HUES64 (cell line): ENCODE results near the gene ZFP62.
A peak's percentile ranks its signal among the peaks of the same experiment; 100 is the strongest.

Source experiments
- H3K27ac ChIP-seq: 2 replicates; pipeline ENCODE4 v1.7.0; 2013; ENCODE audit warnings: low read depth, low read length, inconsistent platforms
- H3K27me3 ChIP-seq: 2 replicates; pipeline ENCODE4 v1.6.1; 2013; ENCODE audit warnings: mild to moderate bottlenecking, low read length; ENCODE audit not compliant: insufficient read depth
- H3K36me3 ChIP-seq: 2 replicates; pipeline ENCODE4 v1.6.1; 2013; ENCODE audit warnings: mild to moderate bottlenecking, low read length; ENCODE audit not compliant: insufficient read depth
- H3K4me1 ChIP-seq: 2 replicates; pipeline ENCODE4 v1.6.1; 2013; ENCODE audit warnings: mild to moderate bottlenecking, low read length, moderate library complexity; ENCODE audit not compliant: insufficient read depth
- H3K4me3 ChIP-seq: 2 replicates; pipeline ENCODE4 v1.5.1; 2013; ENCODE audit warnings: mild to moderate bottlenecking, low read length, moderate library complexity
- H3K9ac ChIP-seq: 2 replicates; pipeline ENCODE4 v1.6.1; 2013; ENCODE audit warnings: mild to moderate bottlenecking, low read depth, low read length
- H3K9me3 ChIP-seq: 2 replicates; pipeline ENCODE4 v1.6.1; 2013; ENCODE audit warnings: low read depth, low read length; ENCODE audit not compliant: insufficient read depth
- WGBS: fragments of 150-250, 120-280 bp; methylation state at CpG from one replicate; pipeline ENCODE4 v1.1.7; 2013; ENCODE audit warnings: missing lambda C conversion rate; 5-methylcytosine and 5-hydroxymethylcytosine counted together

ZFP62 gene

GRCh38 chr5:180865981-180866695 lies 5.1 kb upstream of the ZFP62 start:
- H3K27ac ChIP-seq: no peak overlapping the region
- H3K9ac ChIP-seq: no peak overlapping the region
- no peaks in the 10 kb centered on the region for H3K36me3 ChIP-seq
- H3K4me3 ChIP-seq: no peak overlapping the region
- no peaks in the 10 kb centered on the region for H3K27me3 ChIP-seq
- WGBS: 71% methylated on average over 4 of the region's 5 CpGs
- H3K4me1 ChIP-seq: peaks cover 9% of the 10 kb centered on the region; the same call in 1 of the 2 replicates
- no peaks in the 10 kb centered on the region for H3K9me3 ChIP-seq

GRCh38 chr5:180862645-180863044 lies 1.6 kb upstream of the ZFP62 start:
- Histone ChIP-seq H3K4me1 (peaks cover 16% of the 10 kb centered on the region), H3K4me3 (no peak overlapping the region), H3K36me3 (no peaks in the 10 kb centered on the region), H3K9me3 (no peaks in the 10 kb centered on the region), H3K27me3 (no peaks in the 10 kb centered on the region), H3K9ac (no peak overlapping the region), H3K27ac (no peak overlapping the region)
- 56% methylated on average over 11 of the region's 11 CpGs for WGBS

DNA sequence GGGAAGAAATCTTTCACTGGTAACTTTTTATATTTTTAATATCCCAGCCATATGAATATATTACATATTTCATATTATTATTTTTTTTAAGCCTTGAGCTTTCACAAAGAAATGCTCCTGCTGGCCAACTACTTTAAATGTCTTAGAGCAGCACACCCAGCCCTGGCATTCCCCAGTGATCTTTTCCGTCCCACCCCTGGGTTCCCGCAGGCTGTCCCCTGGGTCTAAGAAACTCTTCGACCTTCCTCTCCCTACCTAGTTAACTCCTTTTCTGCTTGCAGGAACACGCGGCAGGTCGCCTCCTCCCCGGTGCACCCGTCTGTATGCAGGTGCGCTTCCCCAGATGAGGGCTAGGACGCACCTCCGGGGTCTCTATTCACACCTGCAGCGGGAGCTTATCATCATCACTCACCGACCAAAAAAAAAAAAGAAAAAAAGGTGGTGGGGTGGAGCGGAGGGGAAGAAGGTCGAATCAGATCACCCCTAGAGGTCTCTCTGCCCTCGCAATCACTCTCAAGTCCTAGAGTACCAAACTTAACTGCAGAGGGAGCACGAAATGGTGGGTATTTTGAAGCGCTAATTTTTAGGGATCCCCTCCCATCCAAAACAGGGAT lies 696 bp downstream of the ZFP62 start:
- Histone ChIP-seq H3K9me3 (0 out of 2 replicates have a peak, but pooled peaks cover 1% of the 10 kb centered on the region), H3K27ac (peak overlapping the region; percentile 86), H3K9ac (peak overlapping the region; percentile 92), H3K4me1 (peaks cover 16% of the 10 kb centered on the region), H3K27me3 (no peaks in the 10 kb centered on the region), H3K36me3 (peaks cover 13% of the 10 kb centered on the region), H3K4me3 (peak overlapping the region; percentile 96)
- 1% methylated on average over 13 of the region's 18 CpGs for WGBS

DNA sequence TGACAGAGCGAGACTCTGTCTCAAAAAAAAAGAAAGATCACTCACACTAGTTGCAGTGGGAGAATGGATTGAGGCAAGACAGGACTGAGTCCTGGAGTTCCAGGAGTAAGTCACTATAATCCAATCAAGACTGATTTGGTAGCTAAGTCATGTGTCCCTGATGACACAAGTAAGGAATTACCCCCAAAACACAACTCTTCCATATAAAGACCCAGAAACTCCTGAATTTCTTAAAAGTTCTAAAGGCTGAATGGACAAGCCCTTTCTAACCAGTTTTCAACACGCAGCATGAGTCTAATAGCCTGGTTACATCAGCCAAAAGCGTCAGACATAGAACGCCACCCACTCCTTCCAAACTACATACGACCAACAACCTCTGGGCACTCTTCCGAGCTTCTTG lies 2.5 kb downstream of the ZFP62 start:
- Histone ChIP-seq H3K27me3 (no peaks in the 10 kb centered on the region), H3K4me3 (no peak overlapping the region), H3K36me3 (peaks cover 30% of the 10 kb centered on the region), H3K9me3 (0 out of 2 replicates have a peak, but pooled peaks cover 5% of the 10 kb centered on the region), H3K4me1 (peaks cover 16% of the 10 kb centered on the region), H3K9ac (no peak overlapping the region), H3K27ac (no peak overlapping the region)
- 96% methylated on average over 6 of the region's 6 CpGs for WGBS

DNA sequence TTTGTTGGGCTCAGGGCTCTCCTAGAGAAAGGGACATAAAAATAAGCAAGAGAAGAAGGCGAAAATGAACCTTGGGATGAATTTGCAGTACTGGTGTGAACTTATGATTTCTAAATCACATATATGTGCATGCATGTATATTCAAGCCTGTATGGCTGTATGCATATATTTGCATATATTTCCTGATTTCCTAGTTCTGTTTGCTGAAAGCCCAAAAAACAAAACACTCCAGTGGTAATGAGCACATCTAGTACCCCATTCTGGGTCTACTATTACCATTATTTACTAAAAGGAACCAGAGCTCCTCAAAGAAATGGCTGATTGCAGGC lies 7.3 kb downstream of the ZFP62 start:
- WGBS: 100% methylated on average over 1 of the region's 1 CpG
- Histone ChIP-seq H3K9ac (no peak overlapping the region), H3K9me3 (peaks cover 52% of the 10 kb centered on the region), H3K4me1 (no peaks in the 10 kb centered on the region), H3K4me3 (no peak overlapping the region), H3K27ac (no peak overlapping the region), H3K36me3 (peaks cover 74% of the 10 kb centered on the region), H3K27me3 (no peaks in the 10 kb centered on the region)

- H3K9ac ChIP-seq: no peak overlapping the region
- H3K27me3 ChIP-seq: no peaks in the 10 kb centered on the region
- no peak overlapping the region for H3K27ac ChIP-seq
- H3K4me1 ChIP-seq: no peaks in the 10 kb centered on the region
- H3K4me3 ChIP-seq: no peak overlapping the region
- peaks cover 57% of the 10 kb centered on the region for H3K9me3 ChIP-seq
- 86% methylated on average over 12 of the region's 13 CpGs for WGBS
- peaks cover 79% of the 10 kb centered on the region for H3K36me3 ChIP-seq
Observed at GRCh38 chr5:180853121-180853847, 7.8 kb downstream of the ZFP62 start.

DNA sequence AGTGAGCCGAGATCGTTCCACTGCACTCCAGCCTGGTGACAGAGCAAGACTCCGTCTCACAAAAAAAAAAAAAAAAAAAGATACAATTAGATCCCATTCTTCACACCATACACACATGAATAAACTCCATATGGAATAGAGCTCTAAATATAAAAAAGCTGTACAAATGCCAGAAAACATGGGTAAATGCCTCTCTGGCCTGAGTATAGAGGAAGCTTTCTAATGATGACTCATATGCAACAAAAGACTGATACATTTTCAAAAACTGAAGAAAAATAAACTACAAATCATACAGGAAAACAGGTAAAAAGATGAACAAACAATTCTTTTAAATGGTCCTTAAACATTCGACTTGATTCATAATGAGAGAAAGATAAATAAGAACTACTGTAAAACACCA lies 8.6 kb downstream of the ZFP62 start:
- Histone ChIP-seq H3K9ac (no peak overlapping the region), H3K4me1 (no peaks in the 10 kb centered on the region), H3K4me3 (no peak overlapping the region), H3K27me3 (no peaks in the 10 kb centered on the region), H3K9me3 (peaks cover 65% of the 10 kb centered on the region), H3K27ac (no peak overlapping the region), H3K36me3 (peaks cover 87% of the 10 kb centered on the region)
- 95% methylated on average over 2 of the region's 4 CpGs for WGBS

DNA sequence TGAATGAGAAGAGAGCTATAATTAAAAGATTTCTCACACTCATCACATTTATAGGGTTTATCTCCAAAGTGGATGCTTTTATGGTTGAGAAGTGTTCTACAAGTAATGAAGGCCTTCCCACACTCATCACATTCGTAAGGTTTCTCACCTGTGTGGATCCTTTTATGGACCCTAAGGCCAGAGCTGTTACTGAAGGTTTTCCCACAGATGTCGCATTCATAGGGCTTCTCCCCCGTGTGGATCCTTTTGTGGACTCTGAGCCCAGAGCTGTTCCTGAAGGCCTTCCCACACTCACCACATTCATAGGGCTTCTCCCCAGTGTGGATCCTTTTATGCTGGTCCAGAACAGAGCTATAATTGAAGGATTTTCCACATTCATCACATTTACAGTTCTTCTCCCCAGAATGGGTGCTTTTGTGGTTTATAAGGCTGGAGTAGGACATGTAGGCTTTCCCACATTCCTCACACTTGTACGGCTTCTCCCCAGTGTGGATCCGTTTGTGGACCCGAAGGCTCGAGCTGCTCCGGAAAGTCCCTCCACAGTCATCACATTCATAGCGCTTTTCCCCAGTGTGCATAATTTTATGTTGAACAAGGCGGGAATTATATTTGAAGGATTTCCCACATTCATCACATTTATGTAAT lies 10.5 kb downstream of the ZFP62 start:
- 98% methylated on average over 10 of the region's 10 CpGs for WGBS
- H3K9ac ChIP-seq: no peak overlapping the region
- peaks cover 82% of the 10 kb centered on the region for H3K9me3 ChIP-seq

DNA sequence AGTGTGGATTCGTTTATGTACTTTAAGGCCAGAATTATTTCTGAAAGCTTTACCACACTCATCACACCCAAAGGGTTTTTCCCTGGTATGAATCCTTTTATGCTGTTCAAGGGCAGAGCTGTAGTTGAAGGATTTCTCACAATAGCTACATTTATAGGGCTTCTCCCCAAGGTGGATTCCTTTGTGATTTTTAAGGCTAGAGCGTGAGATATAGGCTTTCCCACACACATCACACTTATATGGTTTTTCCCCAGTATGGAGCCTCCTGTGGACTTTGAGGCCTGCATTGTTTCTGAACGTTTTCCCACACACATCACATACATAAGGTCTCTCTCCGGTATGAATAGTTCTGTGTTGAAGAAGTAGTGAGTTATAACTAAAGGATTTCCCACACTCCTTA lies 11.2 kb downstream of the ZFP62 start:
- Histone ChIP-seq H3K27ac (no peak overlapping the region), H3K4me3 (peak overlapping the region; percentile 24; the same call in 1 of the 2 replicates), H3K9ac (no peak overlapping the region), H3K27me3 (no peaks in the 10 kb centered on the region), H3K36me3 (peaks cover 74% of the 10 kb centered on the region), H3K4me1 (no peaks in the 10 kb centered on the region), H3K9me3 (peaks cover 83% of the 10 kb centered on the region)
- WGBS: 100% methylated on average over 2 of the region's 4 CpGs

More for the DNA sequence above, 10.5 kb downstream of the ZFP62 start:
- Histone ChIP-seq H3K36me3 (peaks cover 82% of the 10 kb centered on the region), H3K27ac (no peak overlapping the region), H3K4me3 (peak overlapping the region; percentile 24), H3K27me3 (no peaks in the 10 kb centered on the region), H3K4me1 (no peaks in the 10 kb centered on the region)

DNA sequence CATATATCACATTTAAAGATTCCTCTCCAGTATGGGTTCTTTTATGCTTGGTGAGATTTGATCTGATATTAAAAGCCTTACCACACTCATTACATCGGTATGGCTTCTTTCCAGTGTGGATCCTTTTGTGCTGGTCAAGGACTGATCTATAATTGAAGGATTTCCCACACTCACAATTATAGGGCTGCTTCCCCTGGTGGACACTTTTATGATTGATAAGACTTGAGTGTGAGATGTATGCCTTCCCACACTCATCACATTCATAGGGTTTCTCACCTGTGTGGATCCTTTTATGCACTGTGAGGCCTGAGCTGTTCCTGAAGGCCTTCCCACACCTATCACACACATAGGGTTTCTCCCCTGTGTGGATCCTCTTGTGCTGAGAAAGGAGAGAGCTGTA lies 12.2 kb downstream of the ZFP62 start:
- no CpG with 5 or more reads among the region's 1 CpG for WGBS
- Histone ChIP-seq H3K36me3 (peaks cover 65% of the 10 kb centered on the region), H3K9me3 (peaks cover 82% of the 10 kb centered on the region)

DNA sequence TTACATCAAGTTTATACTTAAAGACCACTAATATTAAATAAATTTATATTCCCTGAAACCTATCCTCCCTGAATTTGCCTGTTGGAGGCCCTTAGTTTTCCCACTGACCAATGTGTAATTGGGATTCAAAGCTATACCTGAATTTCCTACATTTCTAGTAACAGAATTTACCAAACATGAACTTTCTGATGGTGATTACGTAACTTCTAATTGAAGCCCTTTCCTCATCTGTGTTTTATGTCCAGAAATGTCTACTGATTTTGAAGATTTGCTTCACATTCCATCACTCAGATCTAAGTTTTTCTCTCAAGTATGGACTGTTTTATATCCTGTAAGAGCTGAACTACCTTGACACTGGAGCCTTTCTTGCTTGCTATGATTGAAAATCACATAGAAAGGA lies 12.8 kb downstream of the ZFP62 start:
- 100% methylated on average over 1 of the region's 1 CpG for WGBS
- Histone ChIP-seq H3K4me1 (no peaks in the 10 kb centered on the region), H3K4me3 (no peak overlapping the region), H3K9ac (no peak overlapping the region), H3K27ac (no peak overlapping the region), H3K27me3 (no peaks in the 10 kb centered on the region), H3K9me3 (peaks cover 78% of the 10 kb centered on the region), H3K36me3 (peaks cover 60% of the 10 kb centered on the region)

More for the DNA sequence above, 12.2 kb downstream of the ZFP62 start:
- no peaks in the 10 kb centered on the region for H3K27me3 ChIP-seq
- H3K4me1 ChIP-seq: no peaks in the 10 kb centered on the region
- no peak overlapping the region for H3K4me3 ChIP-seq
- H3K27ac ChIP-seq: no peak overlapping the region
- no peak overlapping the region for H3K9ac ChIP-seq
